Activated CD8-positive, alpha-beta memory T cell treated with anti-CD3 and anti-CD28 coated beads for 1 hour (primary cell): ENCODE measurements around the gene TTC13.
A peak's percentile ranks its signal among the peaks of the same experiment; 100 is the strongest.

Experiments used
- DNase-seq, 2 donors: peaks; one replicate each; pipeline ENCODE4 v3.0.0-alpha.2; 2020; ENCODE audit warnings: low read depth in 1 of 2; ENCODE audit errors: extremely low read depth in 1 of 2

TTC13 gene

GRCh38 chr1:230877146-230877923 is 101.3 kb downstream of the TTC13 start:
- no peak for DNase-seq

DNA sequence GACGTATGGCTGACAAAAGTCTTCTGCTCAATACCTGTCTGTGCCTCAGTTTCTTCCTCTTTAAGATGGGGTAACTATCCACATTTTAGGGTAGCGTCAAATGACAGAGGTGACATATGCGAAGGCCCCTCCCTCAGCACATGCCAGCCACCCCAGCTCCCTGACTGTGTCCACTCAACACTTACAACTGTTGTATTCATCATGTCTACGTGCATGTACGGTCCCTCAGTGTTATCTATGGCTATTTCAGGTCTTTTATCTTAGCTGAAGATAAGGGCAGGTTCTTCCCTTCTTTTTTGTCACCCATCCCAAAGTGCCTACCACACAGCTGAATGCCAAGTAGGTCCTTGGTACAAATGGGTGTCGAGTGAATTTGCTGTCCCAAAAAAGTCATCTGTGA is 102.0 kb downstream of the TTC13 start:
- DNase-seq = no peak

DNA sequence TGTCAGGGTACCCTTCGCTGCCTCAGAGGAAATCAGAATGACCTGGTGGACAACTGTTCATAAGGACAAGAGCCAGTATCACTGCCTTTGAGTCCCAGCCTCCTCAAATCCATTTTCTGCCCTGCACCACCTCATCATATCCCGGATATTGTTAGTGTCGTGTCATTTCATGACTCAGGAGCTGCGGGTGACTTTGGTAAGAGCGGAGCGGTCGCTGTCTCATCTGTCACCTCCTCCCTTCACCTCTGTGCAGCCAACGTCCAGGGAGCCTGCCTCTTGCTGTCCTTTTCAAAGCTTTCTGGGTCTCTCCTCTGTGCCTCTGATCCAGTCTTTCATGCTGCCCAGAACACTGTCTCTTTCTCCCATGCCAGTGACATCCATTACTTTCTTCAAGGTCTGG is 103.3 kb downstream of the TTC13 start:
- no peak for DNase-seq

DNA sequence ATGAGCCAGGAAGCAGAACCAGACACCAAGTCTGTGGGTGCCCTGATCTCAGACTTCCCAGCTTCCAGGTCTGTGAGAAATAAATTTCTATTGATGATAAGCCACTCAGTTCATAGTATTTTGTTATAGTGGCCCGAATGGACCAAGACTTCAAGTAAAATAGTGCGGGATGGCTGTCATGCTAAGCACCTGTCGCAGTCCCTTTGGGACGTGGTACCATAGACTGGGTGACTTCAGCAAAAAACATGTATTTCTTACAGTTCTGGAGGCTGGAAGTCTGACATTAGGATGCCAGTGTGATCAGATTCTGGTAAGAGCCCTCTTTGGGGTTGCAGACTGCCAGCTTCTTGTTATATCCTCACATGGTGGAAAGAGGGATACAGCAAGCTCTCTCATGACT is 107.7 kb downstream of the TTC13 start:
- DNase-seq = no peak

DNA sequence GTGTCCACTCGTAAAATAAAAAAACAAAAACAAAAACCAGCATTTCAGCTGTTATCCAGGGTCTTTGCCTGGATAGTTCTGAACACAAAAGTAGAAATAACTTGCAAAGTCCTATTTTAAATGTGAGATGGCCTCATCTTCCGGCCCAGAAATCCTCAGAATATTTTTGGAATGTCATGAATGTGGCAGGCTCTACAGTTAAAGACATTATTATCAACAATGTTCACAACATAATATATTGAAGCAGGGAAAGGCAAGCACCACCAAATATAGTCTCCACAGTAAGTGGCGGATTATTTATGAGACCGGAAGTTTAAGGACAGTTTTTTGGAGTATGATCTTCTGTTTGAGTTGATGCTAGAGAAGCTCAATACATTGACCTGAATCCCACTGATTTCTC is 109.2 kb downstream of the TTC13 start:
- no peak for DNase-seq

GRCh38 chr1:230868736-230869385 is 109.8 kb downstream of the TTC13 start:
- no peak for DNase-seq

GRCh38 chr1:230867903-230868735 is 110.5 kb downstream of the TTC13 start, which contains the start of gene C1orf198:
TSS of gene C1orf198 (minus strand) at chr1:230868521. CDS start at chr1:230868512, 9 bp downstream.
- DNase-seq = peak; percentile 25 to 73

DNA sequence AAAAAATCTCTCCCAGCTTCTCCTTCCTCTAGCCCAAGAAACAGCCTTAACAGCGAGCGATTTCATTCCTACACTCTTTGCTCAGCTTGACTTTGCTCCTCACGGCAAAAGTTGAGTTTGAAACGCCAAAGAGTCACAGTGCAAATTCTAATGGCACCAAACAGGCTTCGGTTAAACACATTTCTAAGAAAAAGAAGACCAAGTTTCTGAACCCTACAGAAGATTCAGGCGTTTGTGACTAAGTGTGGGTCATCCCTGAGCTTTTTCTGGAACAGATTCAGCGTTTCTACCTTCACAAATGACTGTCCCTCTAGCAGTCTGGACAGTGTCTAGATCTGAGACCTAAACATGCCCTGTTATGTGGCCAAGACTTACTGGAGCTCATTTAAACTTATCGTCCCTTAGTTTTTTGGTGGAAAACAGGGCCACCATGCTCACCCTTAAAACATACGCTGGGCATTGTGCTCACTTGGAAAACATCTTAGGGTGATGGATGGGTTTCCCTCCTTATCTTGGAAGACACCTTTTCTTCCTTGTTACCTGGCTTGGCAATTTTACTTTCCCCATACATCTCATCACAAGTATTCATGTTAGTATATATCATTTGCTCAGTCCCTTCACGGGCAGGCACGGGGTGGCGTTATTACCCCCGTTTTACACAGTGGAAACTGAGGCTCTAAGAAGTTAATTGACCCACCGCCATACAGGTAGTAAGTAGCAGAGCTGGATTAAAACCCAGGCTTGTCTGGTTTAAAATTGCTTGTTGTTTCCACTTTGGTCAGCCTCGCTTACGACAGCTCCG is 111.4 kb downstream of the TTC13 start:
- DNase-seq = no peak

DNA sequence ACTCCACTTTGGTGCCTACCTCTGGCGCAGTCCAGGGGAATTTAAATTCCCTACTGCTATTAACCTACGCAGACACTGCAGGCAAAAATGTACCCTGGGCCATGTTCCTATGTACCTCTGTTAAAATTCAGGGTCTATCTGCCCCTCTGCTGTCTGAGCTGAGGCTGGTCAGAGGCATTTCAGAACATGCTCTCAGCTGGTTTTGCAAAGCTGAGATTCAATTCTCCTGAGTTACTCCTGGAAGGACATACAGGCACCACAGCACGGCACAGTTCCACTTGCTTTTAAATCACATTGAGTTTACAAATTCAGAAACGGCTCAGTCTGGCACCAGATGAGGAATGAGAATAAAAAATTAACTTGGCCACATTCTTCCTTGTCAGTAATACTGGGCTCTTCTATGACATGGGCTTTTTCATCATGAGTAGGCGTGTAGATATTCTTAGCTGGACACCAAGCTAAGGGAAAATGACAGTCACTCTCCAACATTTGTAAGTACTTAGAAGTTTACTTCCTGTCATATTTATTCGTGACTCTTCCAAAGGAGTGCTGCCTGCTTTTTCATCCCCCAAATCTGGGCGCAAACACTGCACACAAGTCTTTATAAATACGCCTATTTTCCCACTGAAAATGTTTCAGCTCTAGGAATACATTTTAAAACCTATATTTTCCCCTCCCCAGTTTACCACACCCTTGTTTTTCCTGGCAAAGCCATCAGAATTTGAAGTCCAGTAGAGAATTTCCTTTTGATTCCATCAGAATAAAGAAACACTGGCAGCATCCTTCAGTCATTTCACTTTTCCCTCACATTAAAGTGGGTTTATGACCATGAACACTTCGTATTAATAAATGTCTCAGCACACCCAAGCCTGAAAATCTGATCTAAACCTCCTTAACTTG is 112.2 kb downstream of the TTC13 start:
- DNase-seq = no peak

DNA sequence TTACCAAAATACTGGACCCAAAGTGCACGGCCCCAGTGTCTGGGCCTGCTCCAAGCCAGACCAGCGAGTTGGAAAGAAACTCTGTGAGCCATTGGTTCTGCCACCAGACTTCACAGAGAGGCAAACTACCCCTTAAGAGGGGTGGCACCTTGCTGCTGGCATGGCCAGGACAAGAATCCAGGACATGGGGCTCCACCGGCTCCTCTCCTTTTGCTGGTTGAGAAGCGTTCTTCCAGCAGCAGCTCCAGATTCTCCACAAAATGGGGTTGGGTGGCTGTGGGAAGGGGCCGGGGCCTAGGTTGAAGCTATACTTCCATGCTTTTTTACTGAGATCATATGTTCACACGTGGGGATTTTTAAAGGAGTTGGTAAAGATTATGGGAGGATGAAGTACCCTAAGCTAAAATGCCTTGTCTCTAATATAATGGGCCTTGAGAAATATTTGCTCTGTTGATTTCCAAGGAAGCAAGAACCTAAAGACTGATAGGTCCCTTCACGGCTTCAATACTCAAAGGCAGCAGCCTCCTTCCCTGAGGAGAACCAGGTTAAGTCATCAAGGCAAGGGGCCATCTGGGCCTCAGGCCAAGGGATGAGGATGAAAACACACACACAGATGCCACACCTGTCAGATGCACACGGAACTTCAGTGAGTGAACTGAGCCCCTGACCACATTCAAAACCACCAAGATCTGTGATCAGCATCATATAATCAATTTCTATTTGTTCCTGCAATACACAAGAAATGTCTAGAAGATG is 113.4 kb downstream of the TTC13 start:
- DNase-seq = no peak

DNA sequence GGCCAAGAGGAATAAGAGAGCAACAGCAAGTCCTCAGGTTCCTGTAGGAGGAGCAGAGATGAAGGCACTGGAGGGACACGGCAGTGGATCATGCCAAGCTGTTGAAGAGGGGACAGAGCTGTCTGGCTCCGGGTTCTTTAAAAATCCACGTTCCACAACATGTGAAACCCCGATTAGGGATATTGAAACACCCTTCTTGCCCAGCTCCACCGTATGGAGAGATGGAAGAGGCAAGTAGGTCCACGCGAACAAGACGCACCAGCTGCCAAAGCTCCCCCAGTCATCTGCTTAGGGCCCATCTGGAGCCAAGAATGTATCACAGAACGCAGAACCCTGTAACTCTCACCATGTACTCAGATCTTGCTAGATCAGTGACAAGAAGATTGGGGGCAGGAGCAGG is 114.2 kb downstream of the TTC13 start:
- no peak for DNase-seq

- DNase-seq = no peak
Observed at GRCh38 chr1:230863449-230863848, 115.2 kb downstream of the TTC13 start.

- DNase-seq = no peak
Observed at GRCh38 chr1:230861970-230862595, 116.6 kb downstream of the TTC13 start.

GRCh38 chr1:230861489-230861888 is 117.2 kb downstream of the TTC13 start:
- DNase-seq = no peak

GRCh38 chr1:230860617-230861384 is 117.9 kb downstream of the TTC13 start:
- no peak for DNase-seq

DNA sequence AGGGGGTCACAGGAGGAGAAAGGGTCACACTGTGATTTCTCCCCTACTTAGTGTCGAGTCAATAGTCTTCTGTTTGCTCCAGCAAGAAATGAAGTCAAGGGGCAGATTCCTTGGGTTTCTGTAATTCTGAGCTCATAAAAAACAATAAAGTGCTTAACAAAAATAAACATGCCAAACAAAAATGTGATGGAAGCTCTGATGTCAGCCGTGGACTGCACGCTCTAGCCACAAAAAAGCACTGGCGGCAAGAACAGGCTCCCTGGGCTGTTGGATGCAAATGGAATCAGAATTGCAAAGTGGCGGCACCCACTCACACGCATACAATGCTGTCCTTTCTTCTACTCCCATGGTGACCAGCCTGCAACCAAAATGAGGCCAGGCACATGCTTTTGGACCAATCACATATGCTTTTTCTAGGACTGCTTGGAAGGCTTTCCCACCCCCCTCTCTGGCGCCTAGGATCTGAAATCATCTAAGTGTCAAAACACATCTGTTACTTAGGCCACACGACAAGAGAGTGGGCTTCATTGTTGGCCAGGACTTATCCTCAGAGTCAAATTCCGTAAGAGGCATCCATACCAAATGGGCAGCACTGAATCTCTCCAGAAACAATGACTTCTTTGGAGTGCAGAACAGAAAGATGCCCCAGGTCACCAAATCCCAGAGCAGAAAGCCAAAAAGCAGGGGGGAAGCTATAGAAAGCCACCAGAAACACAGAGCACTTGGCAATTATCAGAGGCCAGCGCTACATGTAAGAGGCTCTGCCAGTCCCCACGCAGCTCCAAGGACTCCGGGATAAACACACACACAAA is 119.5 kb downstream of the TTC13 start:
- no peak for DNase-seq

- no peak for DNase-seq
Observed at GRCh38 chr1:230858236-230858820, 120.3 kb downstream of the TTC13 start.
